Lung microvascular endothelial cell (primary cell): Measurements from ENCODE around the gene FHIT. TPM values are rescaled to one million over a fixed set of nuclear protein-coding genes. Genes with fewer than 3 reads are reported as not detected.
"Not testable (repeated sequence)": the region's sequence is repeated elsewhere in the genome, so short reads cannot be mapped to it uniquely, and the experiment has no call there.

ENCODE experiments used
- DNase-seq, 2 donors: peaks; one replicate each; pipeline versions ENCODE4 v3.0.0 to v3.0.0-alpha.2; 2010; ENCODE audit warnings: low read depth in 2 of 2
- total RNA-seq: library from RNA; depleted of rRNA; stranded (reverse); fragments of >200 nt; gene quantifications from 2 replicates; pipeline ENCODE4 v1.2.1, GENCODE V29; 2014

The FHIT gene
- total RNA-seq, 1 donor from 2014 or later = 0.79 TPM

- no peak for DNase-seq
Observed at GRCh38 chr3:59810606-59811005, 1440.6 kb downstream of the FHIT start.

- DNase-seq = no peak
Observed at GRCh38 chr3:59809710-59810444, 1441.4 kb downstream of the FHIT start.

- no peak for DNase-seq
Observed at GRCh38 chr3:59809016-59809415, 1442.2 kb downstream of the FHIT start.

- DNase-seq = no peak
Observed at GRCh38 chr3:59808446-59808845, 1442.8 kb downstream of the FHIT start.

GRCh38 chr3:59803268-59803667, 1448.0 kb downstream of the FHIT start:
- DNase-seq = no peak

- DNase-seq = not testable (repeated sequence)
Observed at GRCh38 chr3:59802453-59802852, 1448.8 kb downstream of the FHIT start.

- no peak for DNase-seq
Observed at GRCh38 chr3:59802045-59802444, 1449.2 kb downstream of the FHIT start.

GRCh38 chr3:59800481-59800880, 1450.8 kb downstream of the FHIT start:
- DNase-seq = no peak

- DNase-seq = no peak
Observed at GRCh38 chr3:59798372-59799086, 1452.7 kb downstream of the FHIT start.

GRCh38 chr3:59797533-59797932, 1453.7 kb downstream of the FHIT start:
- DNase-seq = no peak

GRCh38 chr3:59796456-59796855, 1454.8 kb downstream of the FHIT start:
- DNase-seq = no peak

GRCh38 chr3:59795756-59796155, 1455.5 kb downstream of the FHIT start:
- DNase-seq = no peak

- no peak for DNase-seq
Observed at GRCh38 chr3:59793976-59794375, 1457.3 kb downstream of the FHIT start.

GRCh38 chr3:59791774-59792308, 1459.4 kb downstream of the FHIT start:
- DNase-seq = no peak

GRCh38 chr3:59790241-59790640, 1461.0 kb downstream of the FHIT start:
- no peak for DNase-seq

GRCh38 chr3:59788801-59789200, 1462.5 kb downstream of the FHIT start:
- DNase-seq = no peak

GRCh38 chr3:59788133-59788532, 1463.1 kb downstream of the FHIT start:
- no peak for DNase-seq

GRCh38 chr3:59786374-59786773, 1464.9 kb downstream of the FHIT start:
- DNase-seq = no peak

- no peak for DNase-seq
Observed at GRCh38 chr3:59784164-59784563, 1467.1 kb downstream of the FHIT start.

GRCh38 chr3:59783468-59783988, 1467.7 kb downstream of the FHIT start:
- DNase-seq = no peak

GRCh38 chr3:59782664-59783063, 1468.6 kb downstream of the FHIT start:
- no peak for DNase-seq

GRCh38 chr3:59780209-59780608, 1471.0 kb downstream of the FHIT start:
- no peak for DNase-seq

- DNase-seq = no peak
Observed at GRCh38 chr3:59779260-59779659, 1472.0 kb downstream of the FHIT start.
